Dermis blood vessel endothelial cell (primary cell): ENCODE results near the gene C5orf22. TPM values are rescaled to one million over a fixed set of nuclear protein-coding genes. Genes with fewer than 3 reads are reported as not detected.
A peak's percentile ranks its signal among the peaks of the same experiment; 100 is the strongest.
"Not testable (repeated sequence)": the region's sequence is repeated elsewhere in the genome, so short reads cannot be mapped to it uniquely, and the experiment has no call there.

ENCODE experiments used
- DNase-seq: peaks from one replicate; pipeline ENCODE4 v3.0.0; 2010
- total RNA-seq: library from RNA; depleted of rRNA; stranded (reverse); fragments of >200 nt; gene quantifications from 2 replicates; pipeline ENCODE4 v1.2.3, GENCODE V29; 2014

Gene C5orf22
- total RNA-seq, 1 donor from 2014 or later = 14.6 TPM

DNA sequence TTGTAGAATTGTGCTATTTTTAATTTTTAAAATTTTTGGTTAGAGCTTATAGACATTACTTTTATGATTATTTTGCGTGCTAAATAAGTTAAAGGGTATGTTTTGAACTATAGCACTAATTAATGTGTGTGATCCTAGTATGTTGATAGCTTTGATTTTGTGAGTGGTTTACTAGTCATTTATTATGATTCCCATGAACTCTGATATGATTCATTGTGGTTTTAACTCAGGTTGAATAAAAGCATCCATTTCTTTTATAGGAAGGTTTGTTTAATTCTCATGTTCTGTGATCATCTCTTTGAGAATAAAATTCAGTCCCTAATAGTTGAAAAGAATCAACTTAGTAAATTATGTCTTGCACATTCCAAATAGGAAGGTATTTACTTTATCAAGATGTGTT is 22.5 kb downstream of the C5orf22 start:
- DNase-seq = no peak

- DNase-seq = no peak
Observed at GRCh38 chr5:31556461-31556860, 24.4 kb downstream of the C5orf22 start.

GRCh38 chr5:31559942-31560341 is 27.8 kb downstream of the C5orf22 start:
- no peak for DNase-seq

DNA sequence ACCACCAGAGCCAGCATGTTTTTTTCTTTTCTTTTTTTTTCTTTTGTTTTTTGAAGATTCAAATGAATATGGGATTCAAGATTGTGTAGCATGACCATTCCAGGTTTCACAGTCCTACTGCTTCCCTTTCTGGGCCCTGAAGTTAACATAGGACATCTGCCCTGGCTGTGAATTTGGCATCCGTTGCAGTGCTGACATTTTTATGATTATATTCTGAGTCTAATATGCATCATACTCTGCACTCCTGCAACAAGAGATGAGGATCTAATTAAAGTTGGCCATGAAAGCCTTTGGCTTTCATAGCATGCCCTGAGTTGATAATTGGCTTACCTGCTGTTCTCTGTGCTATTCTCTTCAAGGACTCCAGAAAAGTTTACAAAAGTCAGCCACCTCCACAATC is 29.8 kb downstream of the C5orf22 start:
- DNase-seq = no peak

DNA sequence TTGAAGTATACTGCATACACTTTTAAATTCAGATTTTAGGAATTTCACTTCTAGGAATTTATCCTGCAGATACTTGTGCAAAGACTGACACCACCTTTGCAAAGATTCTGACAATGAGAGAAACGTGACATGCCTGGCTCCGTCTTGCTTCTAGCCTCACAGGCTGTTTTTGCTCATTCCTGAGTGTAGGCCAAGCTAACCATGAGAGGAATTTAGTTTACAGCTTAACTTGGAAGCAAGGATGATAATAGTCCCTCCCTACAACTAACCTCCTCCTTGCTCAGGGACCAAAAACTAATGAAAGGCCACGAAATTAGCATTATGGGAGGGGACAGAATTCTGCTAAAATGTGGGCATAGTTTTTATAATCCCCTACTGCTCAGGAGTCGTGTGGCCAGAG is 31.1 kb downstream of the C5orf22 start:
- no peak for DNase-seq

GRCh38 chr5:31566362-31566761 is 34.3 kb downstream of the C5orf22 start:
- DNase-seq = not testable (repeated sequence)

GRCh38 chr5:31568302-31568835 is 36.3 kb downstream of the C5orf22 start:
- no peak for DNase-seq

- no peak for DNase-seq
Observed at GRCh38 chr5:31569068-31569467, 37.0 kb downstream of the C5orf22 start.

GRCh38 chr5:31573494-31574142 is 41.5 kb downstream of the C5orf22 start:
- DNase-seq = no peak

- DNase-seq = no peak
Observed at GRCh38 chr5:31574772-31575171, 42.7 kb downstream of the C5orf22 start.

DNA sequence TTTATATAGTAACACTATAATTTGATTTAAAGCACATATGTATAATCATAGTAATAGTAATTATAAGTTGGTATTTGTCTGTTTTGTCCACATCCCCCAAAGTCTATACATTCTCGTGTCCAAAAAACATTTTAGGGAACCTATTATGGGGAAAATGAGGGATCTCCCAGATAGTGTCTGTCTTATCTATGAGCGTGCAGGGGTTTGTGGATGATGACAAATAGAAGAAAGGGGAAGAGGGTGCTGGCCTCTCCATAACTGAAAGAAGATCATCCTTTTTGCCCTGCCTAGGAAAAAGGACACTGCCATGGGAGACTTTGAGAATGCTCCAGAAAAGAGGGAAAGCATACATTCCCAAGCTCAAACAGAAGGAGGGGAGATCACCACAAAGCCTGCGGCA is 45.3 kb downstream of the C5orf22 start:
- no peak for DNase-seq

DNA sequence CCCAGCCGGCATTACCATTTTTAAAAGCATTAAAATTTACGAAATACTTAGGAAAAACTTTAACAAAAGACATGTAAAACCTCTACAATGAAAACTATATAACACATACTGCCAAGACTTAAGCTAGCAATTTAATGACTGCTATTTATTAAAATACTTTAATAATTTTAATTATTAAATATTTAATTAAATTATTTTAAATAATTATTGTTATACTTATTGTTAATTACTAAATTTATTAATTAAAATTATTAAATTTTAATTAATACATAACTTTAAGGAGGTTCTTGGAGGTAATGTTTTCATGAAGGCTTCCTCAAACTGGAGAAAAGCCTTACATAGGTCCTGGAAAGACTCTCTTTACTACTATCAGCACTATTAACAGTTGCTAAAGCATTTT is 47.5 kb downstream of the C5orf22 start:
- no peak for DNase-seq

DNA sequence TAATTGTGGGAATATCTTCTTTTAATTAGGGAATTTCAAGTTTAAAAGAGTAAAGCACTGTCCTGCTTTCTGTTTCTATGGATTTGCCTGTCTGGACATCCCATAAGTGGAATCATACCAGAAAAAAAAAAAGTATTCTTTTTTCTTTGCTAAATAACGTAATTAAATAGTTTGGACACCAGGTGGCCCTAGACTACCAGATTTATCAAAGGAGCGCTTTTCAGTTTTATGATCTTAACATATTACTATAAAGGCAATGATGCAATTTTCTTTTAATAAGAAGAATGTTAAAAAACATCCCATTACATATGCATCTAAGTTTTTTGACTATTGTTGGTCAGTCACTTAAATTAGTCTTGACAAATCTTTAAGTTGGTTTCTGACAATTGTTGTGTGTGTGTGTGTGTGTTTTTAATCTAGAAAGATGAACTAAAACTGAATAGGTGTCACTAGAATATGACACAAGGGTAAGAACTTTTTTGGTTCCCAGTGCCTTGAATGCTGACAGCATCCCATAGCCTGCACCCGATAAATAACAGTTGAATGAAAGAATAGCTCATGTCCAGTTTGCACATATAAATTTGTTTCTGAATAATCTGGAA is 49.5 kb downstream of the C5orf22 start:
- DNase-seq = peak; percentile 63

- no peak for DNase-seq
Observed at GRCh38 chr5:31583129-31583528, 51.0 kb downstream of the C5orf22 start.

DNA sequence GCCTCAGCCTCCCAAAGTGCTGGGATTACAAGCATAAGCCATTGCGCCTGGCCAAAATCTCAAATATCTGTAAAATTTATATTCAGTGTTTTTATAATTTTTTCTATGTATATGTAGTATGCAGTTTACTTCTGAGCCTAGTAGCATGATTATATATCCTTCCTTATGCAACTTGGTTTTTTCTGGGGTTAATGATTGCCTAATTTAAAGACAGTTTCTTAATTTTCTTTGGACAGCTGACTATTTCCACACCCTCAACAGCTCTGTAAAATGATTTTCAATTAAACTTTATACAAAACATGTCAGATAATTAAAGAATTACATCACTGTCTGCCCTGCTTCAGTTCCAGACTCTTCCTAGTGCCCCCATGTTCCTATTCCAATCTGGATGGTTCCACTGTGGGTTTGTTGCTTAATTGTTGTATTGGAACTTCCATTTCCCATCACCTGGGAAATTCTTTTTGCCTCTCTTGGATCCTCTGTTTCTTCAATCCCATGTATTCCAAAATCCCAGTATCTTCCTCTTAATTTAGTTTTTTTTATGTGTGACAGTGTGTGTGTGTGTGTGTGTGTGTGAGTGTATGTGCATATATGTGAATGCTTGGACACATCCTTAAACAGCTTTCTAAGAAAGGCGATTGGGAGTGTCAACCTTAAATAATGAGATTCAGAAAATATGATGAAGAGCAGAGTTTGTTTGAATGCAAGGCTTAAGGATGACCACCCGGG is 53.2 kb downstream of the C5orf22 start:
- no peak for DNase-seq

DNA sequence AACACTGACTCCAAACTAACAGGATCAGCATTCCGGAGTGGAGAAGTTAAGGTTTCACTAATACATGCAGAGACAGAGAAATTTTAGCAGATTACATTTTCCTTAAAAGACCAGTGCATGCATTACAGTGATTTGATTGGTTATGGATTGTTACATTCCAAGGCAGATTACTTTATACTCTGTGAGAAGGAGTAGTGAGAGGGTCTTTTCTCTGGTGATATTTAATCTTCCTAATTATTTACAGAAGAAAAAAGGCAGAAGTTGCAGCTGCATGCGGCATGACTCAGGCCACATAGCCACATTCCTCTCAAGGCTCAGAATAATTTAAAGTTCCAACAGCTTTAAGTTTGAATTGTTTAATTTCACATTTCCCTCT is 53.8 kb downstream of the C5orf22 start:
- no peak for DNase-seq

- no peak for DNase-seq
Observed at GRCh38 chr5:31587546-31587945, 55.4 kb downstream of the C5orf22 start.

DNA sequence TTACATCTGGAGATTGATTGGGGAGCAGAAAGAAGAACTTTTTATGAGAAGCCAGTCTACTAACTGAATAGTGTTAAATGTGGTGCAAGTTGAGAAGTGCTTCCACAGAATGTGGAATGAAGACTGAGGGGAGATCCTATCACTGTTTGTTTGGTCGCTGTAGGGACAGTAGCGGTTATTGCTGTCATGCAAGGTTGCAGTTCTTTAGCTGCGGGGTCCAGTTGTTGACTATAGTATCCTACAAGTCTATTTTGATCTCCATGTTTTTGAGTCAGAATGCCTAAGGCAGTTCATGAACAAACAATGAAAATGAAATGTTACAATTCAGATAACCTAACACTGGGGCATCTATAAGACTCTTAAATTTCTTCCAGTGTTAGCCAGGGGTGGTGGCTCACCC is 61.6 kb downstream of the C5orf22 start:
- no peak for DNase-seq

DNA sequence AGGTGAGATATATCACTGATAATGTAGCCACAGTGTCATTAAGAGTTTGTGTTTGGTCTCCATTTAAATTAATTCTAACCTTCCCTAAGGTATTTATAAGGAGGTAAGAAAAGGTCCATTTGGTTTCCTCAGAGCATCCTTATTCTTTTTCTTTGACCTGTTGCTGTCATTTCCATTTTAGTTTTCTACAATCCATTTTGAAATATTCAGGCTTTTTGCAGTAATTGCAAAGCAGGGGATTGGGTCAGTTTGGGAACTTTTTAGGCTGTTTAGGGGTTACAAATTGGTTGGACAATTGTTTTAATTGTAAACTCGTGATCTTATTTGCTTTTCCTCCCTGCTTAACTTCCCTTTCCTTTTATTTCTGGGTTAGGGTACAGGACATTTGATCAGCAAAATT is 64.3 kb downstream of the C5orf22 start:
- no peak for DNase-seq

DNA sequence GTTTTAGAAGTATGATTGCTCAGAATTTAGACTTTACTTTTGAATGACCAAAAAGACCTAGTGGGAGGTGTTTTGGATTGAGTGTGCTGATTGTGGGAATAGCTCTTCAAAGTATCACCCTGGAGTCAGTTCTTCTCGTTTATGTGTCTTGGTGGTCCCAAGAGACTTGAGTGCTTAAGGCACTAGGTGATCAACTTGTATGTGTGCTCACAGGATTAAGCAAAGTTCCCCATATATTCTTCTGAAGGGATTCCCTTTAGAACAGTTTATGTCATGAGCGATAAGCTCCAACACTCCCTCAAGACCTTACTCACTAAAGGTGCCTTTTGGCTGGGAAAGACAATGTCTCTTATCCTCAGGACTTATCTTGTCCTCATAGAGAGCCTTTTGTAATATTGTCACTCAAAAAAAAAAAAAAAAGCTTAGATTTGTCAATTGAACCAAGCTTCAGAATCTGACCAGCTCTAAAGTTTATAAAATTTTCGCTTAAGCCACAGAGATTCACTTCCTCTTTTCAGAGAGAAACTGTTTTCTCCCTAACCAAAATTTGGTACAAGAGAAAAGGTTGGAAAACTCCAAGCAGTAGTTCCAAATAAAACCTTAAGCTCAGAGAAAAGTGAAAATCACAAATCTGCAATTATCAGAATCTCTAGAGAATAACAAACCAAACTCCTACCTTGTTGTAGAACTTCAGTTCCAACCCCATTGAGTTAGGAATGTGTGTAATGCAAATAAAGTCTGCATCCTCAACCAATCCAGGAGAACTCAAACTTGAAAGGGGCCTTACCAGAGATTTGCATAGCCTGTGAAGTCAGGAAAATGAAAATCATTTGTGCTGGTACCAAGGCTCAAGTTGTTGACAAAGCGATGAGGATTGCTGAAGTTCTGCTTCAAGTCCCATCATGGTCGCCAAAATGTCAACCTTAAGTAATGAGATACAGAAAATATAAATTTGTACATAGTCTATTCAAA is 66.8 kb downstream of the C5orf22 start:
- no peak for DNase-seq

- DNase-seq = not testable (repeated sequence)
Observed at GRCh38 chr5:31602305-31602704, 70.2 kb downstream of the C5orf22 start.

- DNase-seq = no peak
Observed at GRCh38 chr5:31604240-31604639, 72.1 kb downstream of the C5orf22 start.

GRCh38 chr5:31604644-31605043 is 72.5 kb downstream of the C5orf22 start:
- DNase-seq = no peak
